GM19238 (cell line): ENCODE results near the gene UGT8.
"Not testable (repeated sequence)": the region's sequence is repeated elsewhere in the genome, so short reads cannot be mapped to it uniquely, and the experiment has no call there.

Source experiments
- DNase-seq: peaks from one replicate; pipeline ENCODE4 v3.0.0; 2011; ENCODE audit warnings: low spot score; ENCODE audit not compliant: insufficient read length

The UGT8 gene

GRCh38 chr4:114598191-114599121, at the start of gene UGT8:
Gene UGT8, plus strand, starts transcription at chr4:114598807. Its CDS starts 24,074 bp downstream, at chr4:114622881.
- DNase-seq, result no peak

GRCh38 chr4:114549638-114550037, 49.0 kb upstream of the UGT8 start:
- DNase-seq, result no peak

GRCh38 chr4:114558446-114559020, 40.1 kb upstream of the UGT8 start:
- DNase-seq, result no peak

- no peak for DNase-seq
Observed at GRCh38 chr4:114561590-114561989, 37.0 kb upstream of the UGT8 start.

GRCh38 chr4:114562176-114562904, 36.3 kb upstream of the UGT8 start:
- DNase-seq, result no peak

GRCh38 chr4:114563536-114564315, 34.9 kb upstream of the UGT8 start:
- no peak for DNase-seq

GRCh38 chr4:114577386-114577785, 21.2 kb upstream of the UGT8 start:
- DNase-seq, result no peak

GRCh38 chr4:114582621-114583020, 16.0 kb upstream of the UGT8 start:
- no peak for DNase-seq

GRCh38 chr4:114588305-114588704, 10.3 kb upstream of the UGT8 start:
- no peak for DNase-seq

- not testable (repeated sequence) for DNase-seq
Observed at GRCh38 chr4:114590360-114590759, 8.2 kb upstream of the UGT8 start.

GRCh38 chr4:114593526-114593925, 5.1 kb upstream of the UGT8 start:
- DNase-seq, result no peak

- DNase-seq, result no peak
Observed at GRCh38 chr4:114595207-114595606, 3.4 kb upstream of the UGT8 start.

GRCh38 chr4:114595921-114596320, 2.7 kb upstream of the UGT8 start:
- DNase-seq, result no peak

GRCh38 chr4:114597410-114598115, 1.0 kb upstream of the UGT8 start:
- DNase-seq, result no peak

GRCh38 chr4:114599231-114599902, 760 bp downstream of the UGT8 start:
- no peak for DNase-seq

GRCh38 chr4:114599903-114600552, 1.4 kb downstream of the UGT8 start:
- no peak for DNase-seq

GRCh38 chr4:114600672-114601071, 2.1 kb downstream of the UGT8 start:
- DNase-seq, result no peak

GRCh38 chr4:114601304-114602052, 2.9 kb downstream of the UGT8 start:
- DNase-seq, result no peak

- DNase-seq, result peak; percentile 29
Observed at GRCh38 chr4:114603497-114603896, 4.9 kb downstream of the UGT8 start.
